Activated T-cell treated with anti-CD3 and anti-CD28 coated beads for 1 hour (primary cell): ENCODE results near the gene ERBB4.
"Not testable (repeated sequence)": the region's sequence is repeated elsewhere in the genome, so short reads cannot be mapped to it uniquely, and the experiment has no call there.

Experiments used
- DNase-seq: peaks from one replicate; pipeline ENCODE4 v3.0.0-alpha.2; 2020; ENCODE audit warnings: low read depth

ERBB4 gene

GRCh38 chr2:212076456-212076855, 462.1 kb downstream of the ERBB4 start:
- no peak for DNase-seq

GRCh38 chr2:212073360-212073759, 465.2 kb downstream of the ERBB4 start:
- DNase-seq: no peak

GRCh38 chr2:212066546-212066945, 472.1 kb downstream of the ERBB4 start:
- no peak for DNase-seq

- DNase-seq: no peak
These were observed 474.3 kb downstream of the ERBB4 start for GRCh38 chr2:212064318-212064717.

DNA sequence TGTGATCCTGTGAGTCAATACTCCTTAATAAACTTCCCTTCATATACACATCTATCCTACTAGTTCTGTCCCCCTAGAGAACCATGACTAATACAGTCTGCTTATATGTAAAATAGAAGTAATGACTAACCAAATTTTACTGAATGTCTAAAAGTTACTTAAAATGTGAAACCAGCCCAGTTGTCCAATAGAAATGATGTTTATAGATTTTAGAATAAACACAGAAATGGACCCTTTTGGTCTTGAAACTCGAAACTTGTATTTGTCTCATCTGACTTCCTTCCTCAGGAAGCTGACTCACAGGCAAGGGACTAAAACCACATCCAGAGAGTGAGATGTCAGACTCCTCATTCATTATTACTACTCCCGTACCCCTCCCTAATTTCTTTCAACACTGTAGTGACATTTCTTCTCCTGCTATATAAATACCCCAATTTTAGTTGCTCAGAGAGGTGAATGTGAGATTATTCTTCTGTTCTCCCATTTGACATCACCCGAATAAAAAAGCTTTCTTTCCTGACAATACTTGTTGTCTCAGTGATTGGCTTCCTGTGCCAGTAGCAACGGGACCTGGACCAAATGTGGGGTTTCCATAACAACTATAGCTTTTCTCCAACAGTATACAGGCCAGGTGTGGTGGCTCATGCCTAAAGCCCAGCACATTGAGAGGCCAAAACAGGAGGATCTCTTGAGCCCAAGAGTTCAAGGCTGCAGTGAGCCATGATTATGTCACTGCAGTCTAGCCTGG, 486.0 kb downstream of the ERBB4 start:
- DNase-seq: no peak

DNA sequence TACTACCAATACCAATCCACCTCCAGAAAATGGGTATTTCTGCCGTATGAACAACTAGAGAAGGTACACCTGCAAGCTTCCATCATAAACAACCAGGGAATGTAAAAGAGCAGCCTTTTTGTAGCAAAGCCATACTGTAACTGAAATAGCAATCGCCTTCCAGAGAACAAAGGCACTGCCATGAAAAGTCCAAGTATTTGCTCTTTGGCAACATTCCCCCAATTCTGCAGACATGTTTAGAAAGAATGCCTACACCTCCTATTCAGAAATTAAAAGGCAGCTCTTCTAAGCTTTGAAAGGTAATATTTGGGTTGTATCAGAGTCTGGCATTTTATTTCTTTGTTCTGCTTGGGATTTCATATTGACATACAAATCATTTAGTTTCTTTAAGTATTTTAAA, 487.7 kb downstream of the ERBB4 start:
- no peak for DNase-seq

- DNase-seq: no peak
These were observed 496.0 kb downstream of the ERBB4 start for GRCh38 chr2:212042562-212042961.

GRCh38 chr2:212037062-212037461, 501.5 kb downstream of the ERBB4 start:
- DNase-seq: no peak

DNA sequence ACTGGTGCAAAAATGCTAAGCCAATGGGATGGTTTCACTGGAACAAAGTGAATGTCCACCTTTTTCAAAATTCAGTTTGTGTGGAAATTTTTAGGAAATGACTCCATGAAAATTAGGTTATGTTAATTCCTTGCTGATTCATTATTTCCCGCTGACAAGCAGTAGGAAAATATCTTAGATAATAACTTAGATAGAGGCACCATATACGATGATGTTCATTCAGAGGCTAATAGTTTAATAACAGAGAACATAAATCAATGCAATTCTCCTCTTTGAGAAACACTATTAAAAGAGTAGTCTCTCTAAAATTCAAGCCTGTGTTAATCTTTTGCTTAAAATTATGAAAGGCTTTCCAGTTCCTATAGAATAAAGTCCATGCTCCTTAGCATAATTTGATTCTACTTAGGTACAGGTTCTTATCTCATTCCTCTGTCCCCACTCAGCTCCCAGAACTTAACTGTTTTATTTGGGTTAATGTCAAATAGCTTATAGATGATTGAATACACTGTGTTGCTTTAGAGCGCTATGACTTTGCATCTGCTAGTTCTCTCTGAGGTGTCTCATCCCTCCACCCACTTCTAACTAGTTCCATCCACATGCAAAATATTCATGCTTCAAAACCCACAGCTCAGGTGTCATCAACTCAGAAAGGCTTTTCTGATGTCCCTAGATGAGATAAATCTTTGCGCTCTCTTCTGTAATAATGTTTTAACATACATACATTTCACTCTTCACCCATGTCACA, 503.6 kb downstream of the ERBB4 start:
- DNase-seq: no peak

GRCh38 chr2:212033888-212034287, 504.7 kb downstream of the ERBB4 start:
- no peak for DNase-seq

DNA sequence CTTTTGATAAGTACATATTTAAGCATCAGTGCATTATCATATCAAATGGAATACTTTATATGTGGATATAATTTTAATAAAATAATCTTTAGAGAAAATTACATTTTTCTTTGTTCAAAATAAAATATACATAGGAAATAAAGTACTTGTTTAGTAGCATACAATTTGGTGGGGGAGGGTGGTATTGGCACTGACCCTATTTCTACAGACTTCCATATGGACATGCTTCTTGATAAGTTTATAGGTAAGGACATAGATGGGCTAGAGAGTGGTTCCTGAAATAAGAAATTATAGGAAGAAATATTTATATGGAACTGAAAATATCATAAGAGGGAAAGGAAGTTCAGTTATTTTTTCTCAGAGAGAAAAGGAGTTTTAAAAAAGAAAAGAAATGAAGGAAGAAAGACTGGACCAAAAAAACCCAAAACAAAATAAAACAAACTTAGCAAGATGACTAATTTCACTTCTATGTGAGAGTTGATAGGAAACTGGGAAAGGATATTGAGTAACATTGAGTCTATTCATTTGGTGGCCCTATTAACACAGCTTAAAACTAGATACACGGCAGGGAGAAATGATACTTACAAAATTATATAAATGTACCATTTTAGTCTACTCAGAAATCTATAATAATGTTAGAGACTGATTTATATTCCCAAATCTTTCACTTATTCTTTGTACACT, 505.9 kb downstream of the ERBB4 start:
- DNase-seq: no peak

- DNase-seq: no peak
These were observed 506.6 kb downstream of the ERBB4 start for GRCh38 chr2:212032032-212032431.

DNA sequence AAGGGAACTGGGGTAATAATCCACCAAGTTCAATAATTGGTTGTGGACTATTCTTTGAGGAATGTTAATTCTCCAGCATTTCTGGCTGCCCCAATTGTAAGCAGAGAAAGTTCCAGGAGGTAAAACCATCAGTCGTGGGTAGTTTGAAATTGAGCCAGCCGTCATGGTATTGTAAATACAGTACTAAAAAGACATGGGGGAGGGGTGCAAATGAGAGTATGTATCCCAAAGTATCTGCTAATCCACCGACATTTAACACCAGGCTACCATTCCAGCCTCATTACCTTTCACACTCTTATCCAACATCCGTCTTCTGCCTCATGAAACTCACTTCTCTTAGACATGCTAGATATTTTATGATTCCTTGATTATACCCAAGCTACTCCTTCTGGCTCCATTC, 507.9 kb downstream of the ERBB4 start:
- no peak for DNase-seq

DNA sequence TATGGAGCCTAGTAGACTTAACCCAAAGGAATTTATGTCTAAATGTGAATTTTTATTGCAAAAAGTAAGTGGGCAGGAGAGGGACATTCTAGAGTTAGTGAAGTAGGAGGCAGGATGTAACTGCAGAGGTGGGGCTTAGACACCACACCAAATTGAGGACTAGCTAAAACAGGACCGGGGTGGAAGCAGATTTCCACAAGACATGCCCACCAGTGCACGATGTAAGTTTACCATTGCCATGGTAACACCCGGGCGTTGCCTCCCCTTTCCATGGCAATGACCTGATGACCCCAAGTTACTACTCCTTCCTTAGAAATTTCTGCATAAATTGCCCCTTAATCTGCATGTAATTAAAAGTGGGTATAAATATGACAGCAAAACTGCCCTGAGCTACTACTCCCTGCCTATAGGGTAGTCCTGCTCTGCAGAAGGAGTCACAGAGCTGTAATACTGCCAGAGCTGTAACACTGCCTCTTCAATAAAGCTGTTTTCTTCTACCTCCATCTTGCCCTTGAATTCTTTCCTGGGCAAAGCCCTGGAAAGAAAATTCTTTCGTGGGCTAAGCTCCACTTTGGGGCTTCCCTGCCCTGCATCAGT, 509.7 kb downstream of the ERBB4 start:
- DNase-seq: no peak

- no peak for DNase-seq
These were observed 510.6 kb downstream of the ERBB4 start for GRCh38 chr2:212027681-212028628.

- DNase-seq: no peak
These were observed 514.6 kb downstream of the ERBB4 start for GRCh38 chr2:212024040-212024439.

DNA sequence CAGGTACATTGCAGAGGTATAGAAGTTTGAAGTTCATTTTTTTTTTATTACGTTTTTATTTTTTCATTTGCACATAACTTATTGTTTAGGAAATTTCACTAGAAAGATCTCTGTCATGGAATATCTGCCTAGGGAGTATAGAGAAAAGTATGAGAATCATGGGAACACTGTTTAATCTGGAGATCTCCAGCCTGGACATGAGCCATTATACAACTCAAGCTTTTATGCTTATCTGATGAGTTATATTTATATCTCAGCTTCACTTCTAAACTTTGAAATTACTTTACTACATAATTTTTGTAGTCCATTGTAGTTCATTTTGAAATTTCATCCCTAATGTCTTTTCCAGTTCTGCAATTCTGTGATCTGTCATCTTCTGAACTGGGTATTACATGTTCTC, 515.6 kb downstream of the ERBB4 start:
- no peak for DNase-seq

- no peak for DNase-seq
These were observed 516.7 kb downstream of the ERBB4 start for GRCh38 chr2:212021947-212022346.

- DNase-seq: no peak
These were observed 523.0 kb downstream of the ERBB4 start for GRCh38 chr2:212015588-212015987.

GRCh38 chr2:212013626-212014025, 525.0 kb downstream of the ERBB4 start:
- no peak for DNase-seq

DNA sequence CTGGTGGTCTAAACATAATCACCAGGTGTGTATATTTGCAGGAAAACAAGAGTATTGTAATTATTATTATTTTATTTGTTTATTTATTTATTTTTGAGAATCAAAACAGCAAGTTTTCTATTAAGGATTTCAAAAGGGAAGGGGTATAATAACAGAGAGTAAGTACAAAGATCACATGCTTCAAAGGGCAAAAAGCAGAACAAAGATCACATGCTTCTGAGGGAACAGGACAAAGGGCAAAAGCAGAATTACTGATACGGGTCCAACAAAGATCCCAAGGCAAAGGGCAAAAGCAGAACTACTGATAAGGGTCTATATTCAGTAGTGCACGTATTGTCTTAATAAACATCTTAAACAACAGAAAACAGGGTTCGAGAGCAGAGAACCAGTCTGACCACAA, 528.3 kb downstream of the ERBB4 start:
- DNase-seq: not testable (repeated sequence)

DNA sequence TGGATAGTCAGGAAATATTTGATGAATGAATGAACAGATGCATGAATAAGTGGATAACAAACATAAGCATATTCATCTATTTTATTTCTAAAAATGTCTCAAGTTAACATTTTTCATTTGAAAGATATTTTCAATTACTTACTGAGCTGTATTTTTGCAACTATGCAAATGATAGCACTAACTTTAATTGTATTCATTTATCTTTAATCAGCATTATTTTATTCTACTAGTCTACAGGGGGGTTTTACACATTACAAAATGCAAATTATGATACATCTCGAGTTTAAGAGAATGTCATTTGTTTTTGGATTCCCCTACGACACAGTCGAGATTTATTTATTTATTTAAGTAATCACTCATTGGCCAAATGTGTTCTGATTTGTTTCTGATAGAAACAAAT, 530.6 kb downstream of the ERBB4 start:
- DNase-seq: no peak
